Spleen (tissue), 11 donors: Measurements from ENCODE around the gene KRT27. TPM values are rescaled to one million over a fixed set of nuclear protein-coding genes. Genes with fewer than 3 reads are reported as not detected.

Experiments
- DNase-seq: peaks from one replicate; pipeline ENCODE4 v3.0.0-alpha.2; 2020
- H3K27ac ChIP-seq, 8 donors: fragments of 200-600 bp; sonication (generic) in 7 of 8; 1 replicate in 4 of 8; 2 replicates in 4 of 8; pipeline versions ENCODE4 v1.5.0 to v1.8.0; 2016 to 2021; ENCODE audit warnings: inconsistent platforms in 4 of 8, mild to moderate bottlenecking in 4 of 8, moderate library complexity in 1 of 8
- H3K27me3 ChIP-seq, 7 donors: fragments of 200-600 bp; sonication (generic) in 6 of 7; replicated peaks in 1 of 7; 1 replicate in 4 of 7; 2 replicates in 3 of 7; pipeline versions ENCODE4 v1.5.0 to v1.8.0; 2016 to 2021; ENCODE audit warnings: inconsistent platforms in 3 of 7, mild to moderate bottlenecking in 1 of 7
- H3K36me3 ChIP-seq, 6 donors: fragments of 200-600 bp; sonication (generic) in 5 of 6; 1 replicate in 4 of 6; 2 replicates in 2 of 6; pipeline versions ENCODE4 v1.5.0 to v1.8.0; 2016 to 2021; ENCODE audit warnings: inconsistent platforms in 2 of 6
- H3K4me1 ChIP-seq, 6 donors: fragments of 200-600 bp; sonication (generic) in 5 of 6; 1 replicate in 3 of 6; 2 replicates in 3 of 6; pipeline versions ENCODE4 v1.5.0 to v1.8.0; 2016 to 2021; ENCODE audit warnings: inconsistent platforms in 3 of 6
- H3K4me3 ChIP-seq, 8 donors: fragments of 200-600 bp; sonication (generic) in 7 of 8; 1 replicate in 4 of 8; 2 replicates in 4 of 8; pipeline versions ENCODE4 v1.5.0 to v1.8.0; 2016 to 2021; ENCODE audit warnings: inconsistent platforms in 4 of 8, mild to moderate bottlenecking in 4 of 8, moderate library complexity in 2 of 8
- H3K9me3 ChIP-seq, 8 donors: fragments of 200-600 bp; sonication (generic) in 7 of 8; 1 replicate in 4 of 8; 2 replicates in 4 of 8; pipeline versions ENCODE4 v1.5.0 to v1.8.0; 2016 to 2021; ENCODE audit warnings: inconsistent platforms in 4 of 8
- POLR2A ChIP-seq, 3 donors: fragments of 450-650 bp; IDR thresholded peaks; one replicate each; pipeline ENCODE4 v1.5.1; 2017; ENCODE audit warnings: antibody characterized with exemption in 3 of 3, mild to moderate bottlenecking in 1 of 3
- POLR2AphosphoS5 ChIP-seq, 3 donors: sonication (generic); formaldehyde crosslinking; IDR thresholded peaks; one replicate each; pipeline ENCODE4 v1.5.1; 2017; ENCODE audit warnings: antibody characterized with exemption in 3 of 3
- WGBS, 5 donors: extraction: QIAGEN DNeasy Blood & Tissue Kit in 3 of 5; methylation state at CpG; one replicate each; pipeline versions ENCODE4 v1.1.5 to v1.1.7; 2013 to 2018; 5-methylcytosine and 5-hydroxymethylcytosine counted together
- intact Hi-C: fragments of 100-400 bp; cut with DNase I; formaldehyde crosslinking; loops from one replicate; pipeline ENCODE4 v1.15.0; 2023; ENCODE audit warnings: low total_unique reads
- polyA plus RNA-seq, 3 donors: library from polyadenylated mRNA; stranded (reverse); fragments of 200-250 nt; gene quantifications; one replicate each; pipeline ENCODE4 v1.2.1, GENCODE V29; 2013
- total RNA-seq, 7 donors: library from RNA; depleted of rRNA in 3 of 7; stranded (reverse); fragments of >200 nt in 3 of 7; fragmentation: NEBNext Ultra II Directional in 4 of 7; extraction: Animal tissue kit (Norgen Biotek cat#: 25700) in 4 of 7; gene quantifications; one replicate each; pipeline versions ENCODE4 v1.1.0 to v1.2.1, GENCODE V29; 2016 to 2021
- TF ChIP-seq, protein P1 (sequence below), 11 experiments: fragments of 200-600 bp in 7 of 11; fragments of 450-650 bp in 4 of 11; sonication (generic) in 4 of 11; IDR thresholded peaks in 8 of 11; conservative IDR thresholded peaks in 3 of 11; 1 replicate in 7 of 11; 2 replicates in 4 of 11; pipeline versions ENCODE4 v1.4.0 to v1.8.0; 2016 to 2021; ENCODE audit warnings: antibody characterized with exemption in 11 of 11, inconsistent platforms in 4 of 11, mild to moderate bottlenecking in 1 of 11
- donor health status: healthy with polysubstance abuse.
- donor health status: DM: no; HTN: no; CAD: no; lungs with moderate emphysema.
- donor health status: DM: no; HTN: no; CAD: no.
- donor health status: Bipolar disorder and iron deficiency.
- donor health status: healthy.
- donor health status: DM: no; HTN: no; CAD: no.
- donor health status: DM: yes; HTN: yes; CAD: no.

Gene KRT27
- total and polyA plus RNA-seq, 10 donors: 0.09 to 0.42 (median 0.12) TPM; not detected in 7

DNA sequence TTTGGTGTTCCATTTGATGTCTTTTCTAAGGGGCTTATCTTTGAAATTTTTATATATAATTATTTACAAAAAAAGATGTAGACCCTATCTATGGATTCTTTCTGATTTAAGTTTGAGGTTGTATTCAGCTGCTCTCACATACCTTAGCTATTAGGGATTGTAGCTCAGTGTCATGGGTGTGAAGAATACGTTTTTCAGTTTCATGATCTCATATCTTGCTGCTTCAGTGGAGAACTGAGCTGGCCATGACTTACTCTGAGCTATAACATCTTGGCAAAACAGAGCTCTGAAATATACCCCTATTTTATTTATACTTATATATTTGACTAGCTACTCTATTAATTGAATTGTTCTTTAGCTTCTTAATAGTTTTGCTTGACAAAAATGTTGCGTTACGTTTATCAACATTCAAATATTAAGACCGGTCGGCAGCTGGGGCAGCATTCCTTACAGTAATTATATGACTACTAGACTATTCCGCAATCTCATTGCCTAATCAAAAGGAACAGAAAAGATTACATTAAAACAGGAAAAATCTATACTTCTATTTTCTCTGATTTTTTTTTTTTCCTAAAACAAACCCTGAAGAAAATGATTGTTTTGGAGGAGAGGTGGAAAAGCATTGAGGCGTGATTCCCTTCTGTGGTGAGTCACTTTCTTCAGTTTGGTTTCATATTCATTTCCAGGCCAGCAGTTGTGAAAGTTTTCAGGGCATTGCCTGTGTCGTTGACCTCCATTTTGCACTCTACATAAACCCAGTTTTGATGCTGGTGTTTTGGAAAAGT, 54.7 kb downstream of the KRT27 start:
- H3K9me3 ChIP-seq: no peaks in the 10 kb centered on the region
- no peak overlapping the region for H3K4me3 ChIP-seq
- intact Hi-C loops: loop anchor here (10.0 kb wide), 1 partner anchor 83 kb away; the partner anchor contains the start of gene SMARCE1
- H3K36me3 ChIP-seq: no peaks in the 10 kb centered on the region
- TF ChIP-seq, protein P1, sequence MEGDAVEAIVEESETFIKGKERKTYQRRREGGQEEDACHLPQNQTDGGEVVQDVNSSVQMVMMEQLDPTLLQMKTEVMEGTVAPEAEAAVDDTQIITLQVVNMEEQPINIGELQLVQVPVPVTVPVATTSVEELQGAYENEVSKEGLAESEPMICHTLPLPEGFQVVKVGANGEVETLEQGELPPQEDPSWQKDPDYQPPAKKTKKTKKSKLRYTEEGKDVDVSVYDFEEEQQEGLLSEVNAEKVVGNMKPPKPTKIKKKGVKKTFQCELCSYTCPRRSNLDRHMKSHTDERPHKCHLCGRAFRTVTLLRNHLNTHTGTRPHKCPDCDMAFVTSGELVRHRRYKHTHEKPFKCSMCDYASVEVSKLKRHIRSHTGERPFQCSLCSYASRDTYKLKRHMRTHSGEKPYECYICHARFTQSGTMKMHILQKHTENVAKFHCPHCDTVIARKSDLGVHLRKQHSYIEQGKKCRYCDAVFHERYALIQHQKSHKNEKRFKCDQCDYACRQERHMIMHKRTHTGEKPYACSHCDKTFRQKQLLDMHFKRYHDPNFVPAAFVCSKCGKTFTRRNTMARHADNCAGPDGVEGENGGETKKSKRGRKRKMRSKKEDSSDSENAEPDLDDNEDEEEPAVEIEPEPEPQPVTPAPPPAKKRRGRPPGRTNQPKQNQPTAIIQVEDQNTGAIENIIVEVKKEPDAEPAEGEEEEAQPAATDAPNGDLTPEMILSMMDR (IDR thresholded peaks at IDR 0.05 in 8 of 11, conservative IDR thresholded peaks at IDR 0.05 in 3 of 11): no peak
- TF ChIP-seq POLR2AphosphoS5 (IDR thresholded peaks at IDR 0.05) (no peak), POLR2A (IDR thresholded peaks at IDR 0.05) (no peak)
- DNase-seq: no peak
- peaks cover 0 to 9% (median 0%) of the 10 kb centered on the region in 7 donors for H3K27me3 ChIP-seq
- peak overlapping the region in 4 of 8 donors; percentile 15 to 42 (median 22) for H3K27ac ChIP-seq
- H3K4me1 ChIP-seq: peaks cover 0 to 9% (median 0%) of the 10 kb centered on the region in 6 donors
- WGBS, 5 donors: 60 to 78% (median 74%) methylated on average over 8 of the region's 8 CpGs

DNA sequence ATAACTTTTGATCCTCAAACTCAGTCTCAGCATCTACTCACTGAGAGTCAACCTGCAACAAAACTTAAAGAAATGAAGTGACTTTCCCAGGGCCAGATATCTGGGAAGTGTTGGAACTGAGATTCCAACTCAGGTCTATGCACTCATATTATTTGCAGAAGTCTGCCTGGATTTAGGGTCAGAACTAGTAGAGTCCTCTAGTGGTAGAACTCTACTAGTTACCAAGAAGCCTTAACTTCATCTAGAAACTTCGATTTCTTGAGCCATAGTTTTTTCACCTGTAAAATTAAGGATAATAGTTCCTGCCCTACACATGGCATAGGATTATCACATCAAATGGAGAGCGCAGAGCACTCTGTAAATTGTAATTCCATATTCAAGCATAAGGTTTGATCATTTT, 55.4 kb downstream of the KRT27 start:
- 60 to 78% (median 64%) methylated on average over 2 of the region's 2 CpGs for WGBS, 5 donors
- no peak overlapping the region for H3K27ac ChIP-seq
- no peak overlapping the region for H3K4me3 ChIP-seq
- H3K36me3 ChIP-seq: no peaks in the 10 kb centered on the region
- intact Hi-C loops: loop anchor here (10.0 kb wide), 1 partner anchor 82 kb away; the partner anchor contains the start of gene SMARCE1
- no peak for TF ChIP-seq POLR2AphosphoS5 (IDR thresholded peaks at IDR 0.05)
- TF ChIP-seq, protein P1 (IDR thresholded peaks at IDR 0.05 in 8 of 11, conservative IDR thresholded peaks at IDR 0.05 in 3 of 11): peak in 6 of 11 experiments; percentile 13 to 43 (median 27)
- TF ChIP-seq POLR2A (IDR thresholded peaks at IDR 0.05): no peak
- H3K27me3 ChIP-seq: peaks cover 0 to 9% (median 0%) of the 10 kb centered on the region in 7 donors
- peaks cover 0 to 9% (median 0%) of the 10 kb centered on the region in 6 donors for H3K4me1 ChIP-seq
- no peaks in the 10 kb centered on the region for H3K9me3 ChIP-seq
- no peak for DNase-seq

Other genes starting within 250 kb of the KRT27 start
- gene CCR7, start 217.1 kb downstream of the KRT27 start, total RNA-seq: 10 to 100 TPM; 31.9 to 77.4 (median 49.9) TPM
- 10 to 100 TPM; 29.0 to 79.1 (median 63.5) TPM for gene CCR7, start 217.1 kb downstream of the KRT27 start, polyA plus RNA-seq
- 100 to 1,000 TPM in 4 of 7 donors, 10 to 100 TPM in 3; 76.3 to 126 (median 102) TPM for gene SMARCE1, start 134.7 kb downstream of the KRT27 start, total RNA-seq
- 10 to 100 TPM; 74.2 to 79.6 (median 79.1) TPM for gene SMARCE1, start 134.7 kb downstream of the KRT27 start, polyA plus RNA-seq
- 10 to 100 TPM in 2 of 7 donors, 1 to 10 TPM in 5; 3.4 to 13.7 (median 5.3) TPM for gene KRT222, start 117.4 kb downstream of the KRT27 start, total RNA-seq
- 1 to 10 TPM; 2.2 to 6.2 (median 3.8) TPM for gene KRT222, start 117.4 kb downstream of the KRT27 start, polyA plus RNA-seq
- gene KRT24, start 78.8 kb downstream of the KRT27 start, total RNA-seq: not detected
- under 1 TPM in 1 of 3 donors, not detected in 2; 0.03 TPM for gene KRT24, start 78.8 kb downstream of the KRT27 start, polyA plus RNA-seq
- gene KRT25, start 27.2 kb downstream of the KRT27 start, total RNA-seq: not detected
- not detected for gene KRT25, start 27.2 kb downstream of the KRT27 start, polyA plus RNA-seq
- gene KRT26, start 10.3 kb downstream of the KRT27 start, total RNA-seq: not detected
- not detected for gene KRT26, start 10.3 kb downstream of the KRT27 start, polyA plus RNA-seq
- not detected for gene KRT28, start 17.4 kb upstream of the KRT27 start, total RNA-seq
- gene KRT28, start 17.4 kb upstream of the KRT27 start, polyA plus RNA-seq: not detected
- gene KRT10, start 40.1 kb upstream of the KRT27 start, total RNA-seq: 10 to 100 TPM in 4 of 7 donors, 1 to 10 TPM in 3; 4.3 to 39.0 (median 25.9) TPM
- 10 to 100 TPM; 35.3 to 41.8 (median 41.3) TPM for gene KRT10, start 40.1 kb upstream of the KRT27 start, polyA plus RNA-seq
- gene KRT12, start 84.7 kb upstream of the KRT27 start, total RNA-seq: not detected
- gene KRT12, start 84.7 kb upstream of the KRT27 start, polyA plus RNA-seq: not detected
- not detected for gene KRT20, start 102.7 kb upstream of the KRT27 start, total RNA-seq
- under 1 TPM in 2 of 3 donors, not detected in 1; 0.07 to 0.45 TPM for gene KRT20, start 102.7 kb upstream of the KRT27 start, polyA plus RNA-seq
- gene KRT23, start 155.1 kb upstream of the KRT27 start, total RNA-seq: 10 to 100 TPM in 1 of 7 donors, 1 to 10 TPM in 6; 1.5 to 21.7 (median 6.3) TPM
- gene KRT23, start 155.1 kb upstream of the KRT27 start, polyA plus RNA-seq: 1 to 10 TPM in 1 of 3 donors, under 1 TPM in 2; 0.03 to 1.2 (median 0.70) TPM
- gene KRT39, start 184.4 kb upstream of the KRT27 start, total RNA-seq: not detected
- gene KRT39, start 184.4 kb upstream of the KRT27 start, polyA plus RNA-seq: not detected
- gene KRT40, start 201.8 kb upstream of the KRT27 start, total RNA-seq: not detected
- gene KRT40, start 201.8 kb upstream of the KRT27 start, polyA plus RNA-seq: not detected
- gene KRTAP3-3, start 211.6 kb upstream of the KRT27 start, total RNA-seq: not detected
- not detected for gene KRTAP3-3, start 211.6 kb upstream of the KRT27 start, polyA plus RNA-seq
- gene KRTAP3-2, start 217.4 kb upstream of the KRT27 start, total RNA-seq: not detected
- not detected for gene KRTAP3-2, start 217.4 kb upstream of the KRT27 start, polyA plus RNA-seq
- gene KRTAP3-1, start 226.6 kb upstream of the KRT27 start, total RNA-seq: not detected
- gene KRTAP3-1, start 226.6 kb upstream of the KRT27 start, polyA plus RNA-seq: not detected
- gene KRTAP1-5, start 244.7 kb upstream of the KRT27 start, total RNA-seq: not detected
- not detected for gene KRTAP1-5, start 244.7 kb upstream of the KRT27 start, polyA plus RNA-seq
- not detected for gene KRTAP1-4, start 247.6 kb upstream of the KRT27 start, total RNA-seq
- not detected for gene KRTAP1-4, start 247.6 kb upstream of the KRT27 start, polyA plus RNA-seq